ENCODE measurements around the gene MT2A.

Gene MT2A

DNA sequence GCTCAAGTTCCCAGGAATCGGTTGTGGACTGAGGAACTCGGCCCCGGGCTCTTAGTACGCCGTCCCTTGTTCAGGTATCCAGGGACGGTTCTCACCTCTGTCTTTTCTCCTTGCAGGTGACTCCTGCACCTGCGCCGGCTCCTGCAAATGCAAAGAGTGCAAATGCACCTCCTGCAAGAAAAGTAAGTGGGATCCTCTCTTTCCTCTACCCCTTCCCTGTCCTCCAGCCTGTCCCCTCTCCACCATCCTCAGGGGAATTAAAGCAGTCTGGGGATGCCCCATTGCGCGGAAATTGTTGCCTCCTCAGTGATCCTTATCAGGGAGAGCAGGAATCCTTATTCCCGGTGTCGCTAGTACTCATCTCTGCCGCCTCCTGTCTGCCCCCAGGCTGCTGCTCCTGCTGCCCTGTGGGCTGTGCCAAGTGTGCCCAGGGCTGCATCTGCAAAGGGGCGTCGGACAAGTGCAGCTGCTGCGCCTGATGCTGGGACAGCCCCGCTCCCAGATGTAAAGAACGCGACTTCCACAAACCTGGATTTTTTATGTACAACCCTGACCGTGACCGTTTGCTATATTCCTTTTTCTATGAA, 585 bp downstream of the MT2A start:
- TF ChIP-seq GATA3 (IDR thresholded peaks at IDR 0.05; ENCODE audit: low read depth, low read length) (no peak), GATA2 (IDR thresholded peaks at IDR 0.05; ENCODE audit: low read depth, low read length) (peak; percentile 76)

DNA sequence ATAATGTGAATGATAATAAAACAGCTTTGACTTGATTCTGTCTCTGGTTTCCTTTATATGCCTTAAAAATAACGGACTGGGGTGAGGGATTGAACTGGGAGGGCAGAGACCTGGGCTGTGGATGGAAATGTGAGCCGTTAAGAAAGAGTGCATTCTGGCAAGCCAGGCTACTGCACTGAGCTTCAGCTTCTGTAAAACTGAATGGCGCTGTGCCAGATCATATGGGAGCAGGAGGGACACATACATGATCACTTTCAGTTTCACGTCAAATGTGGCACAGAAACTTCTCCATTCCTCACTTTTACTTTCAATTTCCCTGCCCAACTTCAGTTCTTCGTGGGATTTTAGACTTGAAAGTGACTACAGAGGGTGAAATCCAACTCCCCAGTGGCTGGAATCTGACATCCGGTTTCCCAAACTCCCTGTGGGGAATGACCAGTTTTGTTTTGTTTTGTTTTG, 1.1 kb downstream of the MT2A start:
- TF ChIP-seq GATA3 (IDR thresholded peaks at IDR 0.05; ENCODE audit: low read depth, low read length) (no peak), GATA2 (IDR thresholded peaks at IDR 0.05; ENCODE audit: low read depth, low read length) (no peak)

DNA sequence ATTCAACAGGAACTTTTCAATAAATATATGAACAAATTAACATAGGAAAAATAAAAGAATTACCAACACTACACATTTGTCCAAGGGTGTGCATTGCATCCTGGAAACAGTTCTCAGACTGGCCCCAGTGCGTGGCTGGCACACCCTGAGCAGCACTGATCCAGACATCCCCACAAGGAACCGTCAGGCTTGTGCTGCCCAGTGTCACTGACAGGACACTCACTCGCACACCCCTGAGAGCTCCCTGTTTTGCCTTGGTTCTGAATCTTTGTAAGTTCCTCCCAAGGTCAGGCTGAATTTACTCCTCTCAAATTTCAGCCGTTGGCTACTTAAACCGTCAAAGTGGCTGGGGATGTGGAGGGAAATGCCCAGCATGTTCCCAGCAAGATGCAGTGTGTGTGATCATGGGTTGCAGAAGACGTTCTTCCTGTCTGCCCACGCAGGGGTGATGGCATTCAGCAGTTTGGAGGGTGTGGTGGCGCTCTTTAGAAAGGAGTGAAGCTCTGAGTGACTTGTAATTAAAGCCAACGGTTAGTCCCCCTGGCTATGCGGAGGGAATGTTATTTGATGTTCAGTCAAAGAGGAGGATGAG, 1.7 kb downstream of the MT2A start:
- TF ChIP-seq GATA2 (IDR thresholded peaks at IDR 0.05; ENCODE audit: low read depth, low read length) (no peak), GATA3 (IDR thresholded peaks at IDR 0.05; ENCODE audit: low read depth, low read length) (no peak)

DNA sequence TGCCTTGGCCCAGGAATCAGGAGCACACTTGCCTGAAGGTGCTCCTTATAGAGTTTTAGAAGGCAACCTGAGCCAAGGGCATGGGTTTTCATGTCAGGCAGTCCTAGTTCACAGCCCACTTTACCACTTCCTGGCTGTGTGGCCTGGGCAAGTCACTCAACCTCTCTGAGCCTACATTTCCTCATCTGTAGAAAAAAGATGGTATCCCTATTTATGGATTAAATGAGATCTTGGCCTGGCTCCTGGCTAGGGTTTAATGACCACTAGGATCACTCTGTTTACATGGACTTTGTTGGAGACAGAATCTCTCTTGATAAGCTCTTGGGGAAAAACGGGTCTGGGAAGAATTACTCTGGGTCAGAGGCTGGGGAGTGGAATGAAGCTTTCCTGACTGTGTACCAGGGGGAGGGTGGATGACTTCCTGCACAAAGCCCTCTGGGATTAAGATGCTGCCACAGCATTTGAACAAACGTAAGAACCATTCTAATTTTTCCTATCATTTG, 2.3 kb downstream of the MT2A start:
- TF ChIP-seq GATA2 (IDR thresholded peaks at IDR 0.05; ENCODE audit: low read depth, low read length) (no peak), GATA3 (IDR thresholded peaks at IDR 0.05; ENCODE audit: low read depth, low read length) (no peak)

DNA sequence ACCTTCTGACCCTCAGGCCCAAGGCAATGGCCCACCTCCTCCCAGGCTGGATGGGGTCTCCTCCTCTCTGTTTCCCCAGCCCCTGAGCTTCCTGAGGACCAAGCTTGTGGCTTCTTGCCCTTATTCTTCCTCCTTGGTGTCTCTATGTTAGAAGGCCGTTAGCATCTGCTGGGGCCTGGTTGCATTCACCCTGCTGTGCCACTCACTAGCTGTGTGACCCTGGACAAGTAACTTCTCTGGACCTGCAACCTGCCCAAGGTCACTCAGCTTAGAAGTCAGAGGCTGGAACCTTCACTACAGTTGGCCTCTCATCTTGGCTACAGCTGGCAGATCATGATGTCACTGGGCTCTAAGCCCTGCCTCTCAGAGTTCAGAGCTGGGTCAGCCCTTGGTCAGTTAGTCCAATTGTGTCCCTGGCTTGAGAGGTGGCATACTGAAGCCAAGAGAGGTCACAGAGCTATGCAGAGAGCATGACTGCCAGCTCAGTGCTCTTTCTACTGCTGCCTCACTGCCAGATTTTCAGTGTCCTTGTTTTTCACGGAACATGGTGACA, 3.0 kb downstream of the MT2A start:
- TF ChIP-seq GATA3 (IDR thresholded peaks at IDR 0.05; ENCODE audit: low read depth, low read length) (no peak), GATA2 (IDR thresholded peaks at IDR 0.05; ENCODE audit: low read depth, low read length) (no peak)

DNA sequence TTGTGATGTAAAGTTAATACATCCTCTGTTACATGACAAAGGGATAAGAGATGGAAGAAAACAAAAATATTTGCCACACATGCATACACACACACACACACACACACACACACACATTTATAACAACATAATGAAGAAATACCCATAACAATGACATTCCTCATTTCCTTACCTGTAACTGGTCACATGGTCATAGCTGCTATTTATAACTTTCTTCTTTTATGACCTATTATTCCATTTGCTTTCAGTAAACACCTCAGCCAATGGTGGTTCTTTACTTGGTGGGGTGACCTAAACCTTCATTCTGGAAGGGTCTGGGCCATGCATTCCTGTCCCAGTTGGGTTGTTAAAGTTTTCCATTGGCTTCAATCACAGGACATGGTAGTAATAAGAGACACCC, 5.3 kb downstream of the MT2A start:
- TF ChIP-seq GATA2 (IDR thresholded peaks at IDR 0.05; ENCODE audit: low read depth, low read length) (no peak), GATA3 (IDR thresholded peaks at IDR 0.05; ENCODE audit: low read depth, low read length) (no peak)

DNA sequence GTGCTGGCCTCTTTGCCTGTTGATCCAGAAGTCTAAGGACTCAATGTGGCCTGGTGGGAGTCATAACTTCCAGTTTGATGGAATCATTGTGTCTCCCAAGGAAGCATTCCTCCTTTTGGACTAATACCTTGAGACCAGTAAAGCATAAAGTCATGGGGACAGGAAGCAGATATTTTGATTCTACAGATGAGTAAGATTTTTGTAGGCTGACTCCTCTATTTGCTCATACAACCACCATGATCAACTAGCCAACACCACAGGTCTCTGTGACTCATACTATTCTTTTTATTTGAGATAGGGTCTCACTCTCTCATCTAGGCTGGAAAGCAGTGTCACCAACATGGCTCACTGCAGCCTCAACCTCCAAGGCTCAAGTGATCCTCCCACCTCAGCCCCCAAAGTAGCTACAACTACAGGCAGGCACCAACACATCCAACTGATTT, 6.2 kb downstream of the MT2A start:
- TF ChIP-seq GATA3 (IDR thresholded peaks at IDR 0.05; ENCODE audit: low read depth, low read length): no peak
- no peak for TF ChIP-seq GATA2 (IDR thresholded peaks at IDR 0.05; ENCODE audit: low read depth, low read length)

DNA sequence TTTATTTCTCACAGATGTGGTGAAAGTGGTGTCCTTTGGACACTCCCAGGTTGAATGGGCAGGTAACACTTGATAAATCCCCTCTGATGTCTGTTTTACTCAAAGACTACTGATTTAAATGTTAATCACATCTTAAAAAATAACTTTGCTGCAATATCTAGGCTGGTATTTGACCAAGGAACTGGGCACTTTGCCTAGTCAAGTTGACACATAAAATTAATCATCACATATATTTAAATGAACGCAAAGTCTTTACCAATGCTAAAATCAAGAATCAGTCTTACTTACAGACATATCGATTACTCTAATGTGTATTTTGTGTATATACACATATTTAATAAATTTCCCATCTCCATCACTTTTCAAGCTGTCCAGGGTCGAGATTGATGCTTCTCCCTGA, 7.0 kb downstream of the MT2A start:
- TF ChIP-seq GATA3 (IDR thresholded peaks at IDR 0.05; ENCODE audit: low read depth, low read length) (no peak), GATA2 (IDR thresholded peaks at IDR 0.05; ENCODE audit: low read depth, low read length) (no peak)

DNA sequence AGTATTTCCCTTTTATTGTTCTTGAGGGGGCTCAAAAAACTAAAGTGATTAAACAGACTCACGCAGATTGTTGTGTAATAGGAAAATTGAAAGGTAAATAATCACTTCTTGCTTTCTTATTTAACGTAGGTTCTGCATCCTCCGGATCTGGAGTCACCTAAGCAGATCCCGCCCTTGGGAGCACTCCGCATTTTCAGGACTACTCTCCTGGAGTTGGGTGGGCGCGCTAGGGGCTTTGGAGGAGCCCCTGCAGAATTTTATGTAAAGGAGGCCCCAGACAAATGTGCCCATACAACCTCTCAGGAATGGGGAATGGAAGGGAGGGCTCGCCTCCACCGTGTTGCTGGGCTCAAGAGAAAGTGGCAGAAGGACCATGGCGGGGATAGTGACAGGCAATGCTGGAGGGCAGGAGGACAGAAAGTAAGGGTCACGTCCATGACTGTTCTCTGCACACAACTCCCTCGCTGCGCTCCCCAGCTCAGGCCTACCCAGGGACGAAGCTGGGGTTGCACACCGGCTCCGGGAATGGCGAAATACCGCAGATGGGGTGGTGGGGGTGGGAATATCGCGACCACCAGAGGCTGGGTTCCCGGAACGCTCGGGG, 8.3 kb downstream of the MT2A start:
- no peak for TF ChIP-seq GATA3 (IDR thresholded peaks at IDR 0.05; ENCODE audit: low read depth, low read length)
- TF ChIP-seq GATA2 (IDR thresholded peaks at IDR 0.05; ENCODE audit: low read depth, low read length): no peak

DNA sequence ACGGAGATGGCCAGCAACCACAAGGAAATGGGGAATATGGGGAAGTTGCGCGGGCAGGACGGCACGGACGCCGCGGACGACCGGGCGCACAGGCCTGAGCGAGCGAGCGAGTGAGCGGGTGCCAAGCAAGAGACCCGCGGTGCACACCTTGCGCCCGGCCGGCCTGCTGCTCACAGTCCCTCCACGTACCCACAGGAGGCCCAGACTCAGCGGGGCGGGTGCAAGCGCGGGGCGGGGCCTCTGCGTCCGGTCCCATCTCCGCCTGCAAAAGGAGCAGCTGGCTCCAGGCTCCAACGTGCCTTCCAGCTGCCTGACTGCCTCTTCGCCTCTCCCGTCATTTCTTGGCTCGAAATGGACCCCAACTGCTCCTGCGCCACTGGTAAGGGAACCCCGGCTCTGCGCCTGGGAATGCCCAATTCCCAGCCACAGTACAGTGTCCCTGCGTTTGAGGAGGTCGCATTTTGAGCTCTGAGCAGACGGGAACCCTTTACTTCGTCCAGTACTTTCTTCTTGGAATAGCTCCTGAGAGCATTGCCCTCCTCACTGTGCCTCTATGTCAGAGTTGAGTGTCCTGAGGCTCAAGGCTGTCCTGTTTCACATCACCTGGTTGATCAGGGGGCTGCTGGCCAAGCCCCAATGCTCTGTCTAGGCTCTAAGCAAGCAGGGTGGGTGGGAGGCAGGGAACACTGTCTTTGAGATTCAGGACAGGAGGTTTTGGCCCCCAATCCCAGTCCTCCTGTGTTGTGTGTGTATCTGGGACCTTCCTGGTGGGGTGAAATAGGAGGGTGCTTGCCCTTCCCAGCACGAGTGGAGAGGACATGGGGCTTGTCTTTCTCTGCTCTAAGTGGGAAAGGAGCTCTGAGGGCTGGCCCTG, 9.1 kb downstream of the MT2A start:
- TF ChIP-seq GATA2 (IDR thresholded peaks at IDR 0.05; ENCODE audit: low read depth, low read length) (no peak), GATA3 (IDR thresholded peaks at IDR 0.05; ENCODE audit: low read depth, low read length) (no peak)

DNA sequence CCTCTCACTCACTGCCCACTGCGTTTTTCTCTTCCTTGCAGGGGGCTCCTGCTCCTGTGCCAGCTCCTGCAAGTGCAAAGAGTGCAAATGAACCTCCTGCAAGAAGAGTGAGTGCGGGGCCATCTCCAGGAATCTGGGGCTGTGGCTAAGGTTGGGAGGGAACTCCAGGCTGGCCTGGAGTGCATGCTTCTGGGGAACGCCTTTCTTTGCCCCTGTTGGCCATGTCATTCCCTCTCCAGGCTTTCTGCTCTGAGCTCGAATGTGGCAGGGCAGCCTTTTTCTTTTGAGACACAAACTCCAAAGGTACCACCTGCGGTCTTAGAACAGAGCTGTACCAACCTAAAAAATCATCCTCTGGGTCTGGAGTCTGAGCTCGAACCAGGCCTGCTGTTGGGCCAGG, 9.8 kb downstream of the MT2A start:
- no peak for TF ChIP-seq GATA2 (IDR thresholded peaks at IDR 0.05; ENCODE audit: low read depth, low read length)
- no peak for TF ChIP-seq GATA3 (IDR thresholded peaks at IDR 0.05; ENCODE audit: low read depth, low read length)

DNA sequence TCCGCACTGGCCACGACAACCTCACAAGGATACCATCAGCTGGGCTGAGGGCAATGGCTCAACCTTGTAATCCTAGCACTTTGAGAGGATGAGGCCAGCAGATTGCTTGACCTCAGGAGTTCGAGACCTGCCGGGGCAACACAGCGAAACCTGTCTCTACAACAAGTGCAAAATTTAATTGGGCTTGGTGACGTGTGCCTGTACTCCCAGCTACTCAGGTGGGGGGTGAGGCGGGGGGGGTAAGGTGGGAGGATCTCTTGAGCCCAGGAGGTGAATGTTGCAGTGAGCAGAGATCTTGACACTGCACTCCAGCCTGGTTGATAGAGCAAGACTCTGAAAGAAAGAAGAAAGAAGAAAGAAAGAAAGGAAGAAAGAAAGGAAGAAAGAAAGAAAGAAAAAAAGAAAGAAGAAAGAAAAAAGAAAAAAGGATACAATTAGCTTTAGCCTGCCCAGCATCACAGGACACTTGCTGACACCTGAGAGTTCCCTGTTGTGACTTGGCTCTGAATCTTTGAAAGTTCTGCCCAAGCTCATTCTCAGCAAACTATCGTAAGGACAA, 12.0 kb downstream of the MT2A start:
- TF ChIP-seq GATA3 (IDR thresholded peaks at IDR 0.05; ENCODE audit: low read depth, low read length) (no peak), GATA2 (IDR thresholded peaks at IDR 0.05; ENCODE audit: low read depth, low read length) (no peak)

DNA sequence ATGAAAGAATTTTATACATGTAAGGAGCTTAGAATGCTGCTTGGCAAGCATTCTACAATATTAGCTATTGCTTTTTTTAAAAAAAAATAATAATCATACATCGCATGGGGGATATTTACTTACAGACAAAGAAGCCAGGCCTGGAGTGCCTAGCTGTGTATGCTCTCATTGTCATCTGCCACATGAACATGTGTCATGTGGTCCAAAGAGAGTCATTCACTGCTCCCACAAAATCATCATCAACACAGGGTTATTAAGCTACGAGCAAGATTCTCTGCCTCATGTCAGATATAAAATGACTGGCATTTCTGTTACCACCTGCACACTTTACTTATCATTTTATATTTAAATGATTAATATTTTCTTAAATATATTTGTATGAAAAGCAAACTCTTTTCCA, 15.3 kb downstream of the MT2A start:
- no peak for TF ChIP-seq GATA2 (IDR thresholded peaks at IDR 0.05; ENCODE audit: low read depth, low read length)
